HCT116 (cell line): ENCODE results near the gene VCAM1. TPM values are rescaled to one million over a fixed set of nuclear protein-coding genes. Genes with fewer than 3 reads are reported as not detected.

Experiments used
- ATAC-seq: fragments of 200-7000 bp; cut with Tn5 transposase; 2 replicates; pipeline ENCODE4 v1.9.1; 2020; ENCODE audit warnings: mild to moderate bottlenecking, moderate library complexity
- BruUV-seq: library from RNA; stranded (reverse); fragments of 400-500 nt; replicated peaks from 2 replicates; lab custom pipeline; 2021; lab: Mats Ljungman, UMichigan
- CTCF ChIA-PET: fragments of 300-600 bp; sonication (Branson Sonifier 250); formaldehyde crosslinking; loops from one replicate; lab custom pipeline; 2021; ENCODE audit warnings: antibody characterized with exemption; lab: Charles Lee
- POLR2A ChIA-PET: fragments of 300-600, 350-600 bp; sonication (Branson Sonifier 250); formaldehyde crosslinking; loops from one replicate; lab custom pipeline; 2021; ENCODE audit warnings: antibody characterized with exemption; lab: Charles Lee
- RAD21 ChIA-PET, 2 experiments: fragments of 300-600 bp; sonication (Branson Sonifier 250); formaldehyde crosslinking; loops; one replicate each; lab custom pipeline; 2023; ENCODE audit warnings: low total read pairs in 2 of 2; ENCODE audit not compliant: uncharacterized antibody in 2 of 2, unreplicated experiment in 2 of 2, low non-redundant PET in 1 of 2; lab: Charles Lee
- DNase-seq: peaks from one replicate; pipeline ENCODE4 v3.0.0-alpha.2; 2010; ENCODE audit warnings: low read depth, low spot score
- H2AFZ ChIP-seq: fragments of 200-600 bp; shearing (Covaris generic), sonication (generic); 2 replicates; pipeline ENCODE4 v1.6.1; 2017; ENCODE audit warnings: low read depth, mixed run types, mixed read lengths, antibody characterized with exemption, low read length; ENCODE audit not compliant: poor library complexity, severe bottlenecking
- H3K27ac ChIP-seq: 2 replicates; pipeline ENCODE4 v1.5.1; 2012; ENCODE audit warnings: low read depth, low read length
- H3K27me3 ChIP-seq: fragments of 200-600 bp; sonication (generic); 2 replicates; pipeline ENCODE4 v1.6.1; 2016; ENCODE audit warnings: mixed run types, low read length, mixed read lengths; ENCODE audit not compliant: insufficient read depth
- H3K36me3 ChIP-seq, 2 experiments: fragments of 200-500 bp in 1 of 2; fragments of 200-600 bp in 1 of 2; sonication (Bioruptor generic) in 1 of 2; sonication (generic) in 1 of 2; 2 replicates each; pipeline versions ENCODE4 v1.5.1 to v1.6.1; 2014 to 2016; ENCODE audit warnings: low read length in 2 of 2, inconsistent platforms in 1 of 2, mixed read lengths in 1 of 2, mixed run types in 1 of 2; ENCODE audit not compliant: insufficient read depth in 2 of 2, control insufficient read depth in 1 of 2
- H3K4me1 ChIP-seq, 2 experiments: fragments of 200-600 bp in 1 of 2; sonication (generic) in 1 of 2; 2 replicates each; pipeline versions ENCODE4 v1.5.1 to v1.6.1; 2012 to 2017; ENCODE audit warnings: low read length in 2 of 2, inconsistent platforms in 1 of 2, mild to moderate bottlenecking in 1 of 2, mixed read lengths in 1 of 2, mixed run types in 1 of 2, moderate library complexity in 1 of 2; ENCODE audit not compliant: insufficient read depth in 2 of 2, control insufficient read depth in 1 of 2
- H3K4me2 ChIP-seq: fragments of 200-600 bp; sonication (generic); 2 replicates; pipeline ENCODE4 v1.6.1; 2017; ENCODE audit warnings: mixed run types, low read length, mixed read lengths
- H3K4me3 ChIP-seq, 2 experiments: fragments of 200-600 bp in 1 of 2; sonication (generic) in 1 of 2; replicated peaks in 1 of 2; 2 replicates each; pipeline ENCODE4 v1.5.1; 2011 to 2016; ENCODE audit warnings: low read length in 2 of 2, control low read depth in 1 of 2, low read depth in 1 of 2, mild to moderate bottlenecking in 1 of 2, mixed read lengths in 1 of 2, mixed run types in 1 of 2
- H3K79me2 ChIP-seq: fragments of 200-600 bp; sonication (generic); 2 replicates; pipeline ENCODE4 v1.6.1; 2017; ENCODE audit warnings: mild to moderate bottlenecking, mixed run types, low read length, moderate library complexity, mixed read lengths; ENCODE audit not compliant: insufficient read depth
- H3K9ac ChIP-seq: fragments of 200-600 bp; sonication (generic); 2 replicates; pipeline ENCODE4 v1.6.1; 2016; ENCODE audit warnings: low read length, mixed read lengths
- H3K9me2 ChIP-seq: fragments of 200-600 bp; sonication (generic), shearing (Covaris generic); 2 replicates; pipeline ENCODE4 v1.6.1; 2017; ENCODE audit warnings: mixed run types, mild to moderate bottlenecking, moderate library complexity; ENCODE audit not compliant: insufficient read depth
- H3K9me3 ChIP-seq, 2 experiments: fragments of 200-500 bp in 1 of 2; fragments of 200-600 bp in 1 of 2; sonication (Bioruptor generic) in 1 of 2; sonication (generic) in 1 of 2; 2 replicates each; pipeline ENCODE4 v1.6.1; 2014 to 2017; ENCODE audit warnings: low read length in 2 of 2, mixed read lengths in 2 of 2, inconsistent platforms in 1 of 2, low read depth in 1 of 2, mild to moderate bottlenecking in 1 of 2, mixed run types in 1 of 2, moderate library complexity in 1 of 2; ENCODE audit not compliant: control insufficient read depth in 1 of 2, insufficient read depth in 1 of 2
- H4K20me1 ChIP-seq: fragments of 200-600 bp; sonication (generic), shearing (Covaris generic); 2 replicates; pipeline ENCODE4 v1.6.1; 2017; ENCODE audit warnings: mixed run types, mild to moderate bottlenecking, moderate library complexity; ENCODE audit not compliant: insufficient read depth
- CBX3 ChIP-seq: IDR thresholded peaks from 2 replicates; pipeline ENCODE4 v1.6.1; 2012; ENCODE audit warnings: low read depth
- ELF1 ChIP-seq: IDR thresholded peaks from 2 replicates; pipeline ENCODE4 v1.6.1; 2012; ENCODE audit warnings: low read depth, borderline replicate concordance
- EZH2 ChIP-seq: fragments of 200-600 bp; sonication (generic); IDR thresholded peaks from 2 replicates; pipeline ENCODE4 v1.6.1; 2017; ENCODE audit warnings: antibody characterized with exemption, mixed run types
- EZH2phosphoT487 ChIP-seq: fragments of 200-600 bp; IDR thresholded peaks from 2 replicates; pipeline ENCODE4 v1.6.1; 2018; ENCODE audit warnings: antibody characterized with exemption, borderline replicate concordance
- POLR2AphosphoS5 ChIP-seq: IDR thresholded peaks from 2 replicates; pipeline ENCODE4 v1.6.1; 2011; ENCODE audit warnings: mild to moderate bottlenecking, low read depth, low read length, moderate library complexity
- SIN3A ChIP-seq: IDR thresholded peaks from 2 replicates; pipeline ENCODE4 v1.6.1; 2012; ENCODE audit warnings: low read depth
- SP1 ChIP-seq: IDR thresholded peaks from 2 replicates; pipeline ENCODE4 v1.6.1; 2012; ENCODE audit warnings: low read depth
- ZBTB33 ChIP-seq: IDR thresholded peaks from 2 replicates; pipeline ENCODE4 v1.6.1; 2011; ENCODE audit warnings: mild to moderate bottlenecking, low read length, moderate library complexity; ENCODE audit not compliant: insufficient replicate concordance; ENCODE audit errors: extremely low read depth
- ZNF274 ChIP-seq: fragments of 200-500 bp; sonication (Bioruptor generic); IDR thresholded peaks from 2 replicates; pipeline ENCODE4 v1.6.1; 2014; ENCODE audit warnings: mild to moderate bottlenecking, low read depth, low read length, inconsistent platforms
- intact Hi-C: fragments of 100-400 bp; cut with micrococcal nuclease; formaldehyde crosslinking; loops from 2 replicates; pipeline ENCODE4 v1.10.0; 2022
- total RNA-seq: library from RNA; stranded (reverse); gene quantifications from one replicate; pipeline ENCODE4 v1.2.1, GENCODE V29; 2021; ENCODE audit not compliant: unreplicated experiment
- TF ChIP-seq, protein P1 (sequence below): IDR thresholded peaks from 2 replicates; pipeline ENCODE4 v1.6.1; 2012

VCAM1 gene
- total RNA-seq, 1 experiment from 2014 or later, result 0.17 TPM

DNA sequence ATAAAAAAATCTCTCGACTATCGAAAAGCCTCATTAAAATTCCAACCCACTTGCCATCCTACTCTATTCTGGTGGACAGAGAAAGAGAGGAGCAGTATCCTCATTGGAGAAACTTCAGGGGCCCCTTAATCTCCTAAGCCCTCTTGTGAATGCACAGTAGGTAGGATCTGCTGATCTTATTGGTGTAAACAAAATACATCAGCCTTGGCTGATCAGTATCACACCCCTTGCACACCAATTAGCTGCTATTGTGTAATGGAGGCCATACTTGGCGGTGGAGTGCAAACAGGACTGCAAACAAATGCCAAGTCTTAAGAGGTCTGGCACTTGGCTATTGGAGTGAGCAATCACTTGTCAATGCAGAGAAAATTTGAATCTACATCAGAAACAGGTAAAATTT, 15.7 kb downstream of the VCAM1 start:
- Histone ChIP-seq H2AFZ (no peak overlapping the region), H4K20me1 (no peaks in the 10 kb centered on the region), H3K9me2 (no peaks in the 10 kb centered on the region), H3K9me3 (no peaks in the 10 kb centered on the region), H3K4me2 (no peak overlapping the region), H3K79me2 (no peaks in the 10 kb centered on the region), H3K27ac (no peak overlapping the region), H3K36me3 (no peaks in the 10 kb centered on the region), H3K27me3 (no peaks in the 10 kb centered on the region), H3K4me1 (no peaks in the 10 kb centered on the region), H3K4me3 (no peak overlapping the region), H3K9ac (no peak overlapping the region)
- no TSS peak for BruUV-seq
- TF ChIP-seq ELF1, result no peak
- TF ChIP-seq SP1, result no peak
- TF ChIP-seq ZBTB33, result no peak
- POLR2A ChIA-PET, result no interaction called here
- ATAC-seq, result no peak
- RAD21 ChIA-PET, result no interaction called here
- CTCF ChIA-PET, result no interaction called here
- DNase-seq, result no peak
- intact Hi-C loops, result no loop called here

GRCh38 chr1:100736324-100736723, 16.8 kb downstream of the VCAM1 start:
- ATAC-seq, result no peak
- intact Hi-C loops, result no loop called here
- ChIA-PET POLR2A (no interaction called here), CTCF (no interaction called here), RAD21 (no interaction called here)
- Histone ChIP-seq H3K4me3 (no peak overlapping the region), H3K27ac (no peak overlapping the region), H3K9me2 (no peaks in the 10 kb centered on the region), H3K27me3 (no peaks in the 10 kb centered on the region), H3K4me2 (no peak overlapping the region), H3K36me3 (no peaks in the 10 kb centered on the region), H3K79me2 (no peaks in the 10 kb centered on the region), H4K20me1 (no peaks in the 10 kb centered on the region), H3K9ac (no peak overlapping the region), H3K9me3 (no peaks in the 10 kb centered on the region), H3K4me1 (no peaks in the 10 kb centered on the region), H2AFZ (no peak overlapping the region)
- TF ChIP-seq EZH2 (no peak), CBX3 (no peak), EZH2phosphoT487 (no peak), POLR2AphosphoS5 (no peak), ZBTB33 (no peak), ZNF274 (no peak), SIN3A (no peak)
- TF ChIP-seq, protein P1, sequence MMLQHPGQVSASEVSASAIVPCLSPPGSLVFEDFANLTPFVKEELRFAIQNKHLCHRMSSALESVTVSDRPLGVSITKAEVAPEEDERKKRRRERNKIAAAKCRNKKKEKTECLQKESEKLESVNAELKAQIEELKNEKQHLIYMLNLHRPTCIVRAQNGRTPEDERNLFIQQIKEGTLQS, result no peak
- DNase-seq, result no peak
- BruUV-seq, result no TSS peak
